H1 (cell line): ENCODE data around the gene TRIM65. TPM values are rescaled to one million over a fixed set of nuclear protein-coding genes. Genes with fewer than 3 reads are reported as not detected.

Experiments used
- BRCA1 ChIP-seq: IDR thresholded peaks from 2 replicates; pipeline ENCODE4 v1.6.1; 2012; ENCODE audit warnings: low read depth, low read length, improper control_type of control experiment
- CHD7 ChIP-seq: fragments of 300-600 bp; sonication (generic); IDR thresholded peaks from 2 replicates; pipeline ENCODE4 v1.7.1; 2012; ENCODE audit warnings: low read length, moderate library complexity, mild to moderate bottlenecking, inconsistent platforms; ENCODE audit not compliant: insufficient replicate concordance
- GTF2F1 ChIP-seq: IDR thresholded peaks from 2 replicates; pipeline ENCODE4 v1.6.1; 2012; ENCODE audit warnings: low read depth, low read length, improper control_type of control experiment, borderline replicate concordance
- HDAC2 ChIP-seq, 2 experiments: fragments of 300-600 bp in 1 of 2; sonication (generic) in 1 of 2; IDR thresholded peaks; 2 replicates each; pipeline ENCODE4 v1.6.1; 2011 to 2012; ENCODE audit warnings: low read depth in 2 of 2, low read length in 2 of 2, mild to moderate bottlenecking in 2 of 2, moderate library complexity in 2 of 2, borderline replicate concordance in 1 of 2, inconsistent platforms in 1 of 2
- JUND ChIP-seq: IDR thresholded peaks from 2 replicates; pipeline ENCODE4 v1.6.1; 2011; ENCODE audit warnings: mild to moderate bottlenecking, improper control_type of control experiment, low read length
- MAFK ChIP-seq: IDR thresholded peaks from 2 replicates; pipeline ENCODE4 v1.6.1; 2012; ENCODE audit warnings: low read depth, mild to moderate bottlenecking, improper control_type of control experiment, low read length
- MAX ChIP-seq: IDR thresholded peaks from 2 replicates; pipeline ENCODE4 v1.6.1; 2012; ENCODE audit warnings: inconsistent platforms
- SIN3A ChIP-seq, 2 experiments: IDR thresholded peaks in 1 of 2; conservative IDR thresholded peaks in 1 of 2; 2 replicates each; pipeline ENCODE4 v1.6.1; 2011 to 2012; ENCODE audit warnings: low read length in 2 of 2, improper control_type of control experiment in 1 of 2, low read depth in 1 of 2, mild to moderate bottlenecking in 1 of 2
- TCF12 ChIP-seq: IDR thresholded peaks from 2 replicates; pipeline ENCODE4 v1.6.1; 2011; ENCODE audit warnings: low read depth, mild to moderate bottlenecking, low read length
- polyA plus RNA-seq, 7 experiments: library from polyadenylated mRNA; depleted of rRNA in 3 of 7; stranded (reverse) in 5 of 7; unstranded in 2 of 7; fragments of >200 nt in 5 of 7; fragments of 200-250 nt in 2 of 7; gene quantifications; 1 replicate in 5 of 7; 2 replicates in 1 of 7; 4 replicates in 1 of 7; pipeline versions ENCODE4 v1.2.1 to v1.2.3, GENCODE V29; 2011 to 2013; ENCODE audit warnings: missing spikeins in 2 of 7, mixed read lengths in 2 of 7
- total RNA-seq: library from RNA; stranded (reverse); fragmentation: NEBNext Ultra II Directional; extraction: Animal tissue kit (Norgen Biotek cat#: 25700); gene quantifications from 2 replicates; pipeline ENCODE4 v1.2.1, GENCODE V29; 2021
- TF ChIP-seq, protein P1 (sequence below): IDR thresholded peaks from 2 replicates; pipeline ENCODE4 v1.6.1; 2012; ENCODE audit warnings: inconsistent platforms

Gene TRIM65
- total and polyA plus RNA-seq, 2 of the 8 experiments (the other 6 are each of a cell fraction or from before 2014, with no cell fraction given), result 21.2 to 48.6 TPM

- TF ChIP-seq CHD7, result no peak
- no peak for TF ChIP-seq GTF2F1
- no peak for TF ChIP-seq MAX
- TF ChIP-seq, protein P1, sequence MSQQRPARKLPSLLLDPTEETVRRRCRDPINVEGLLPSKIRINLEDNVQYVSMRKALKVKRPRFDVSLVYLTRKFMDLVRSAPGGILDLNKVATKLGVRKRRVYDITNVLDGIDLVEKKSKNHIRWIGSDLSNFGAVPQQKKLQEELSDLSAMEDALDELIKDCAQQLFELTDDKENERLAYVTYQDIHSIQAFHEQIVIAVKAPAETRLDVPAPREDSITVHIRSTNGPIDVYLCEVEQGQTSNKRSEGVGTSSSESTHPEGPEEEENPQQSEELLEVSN, result no peak
- TF ChIP-seq HDAC2 (IDR thresholded peaks at IDR 0.05; ENCODE audit: borderline replicate concordance in 1 of 2, low read depth in 2 of 2, low read length in 2 of 2), result no peak
- no peak for TF ChIP-seq JUND
- TF ChIP-seq MAFK, result no peak
- TF ChIP-seq BRCA1, result no peak
- TF ChIP-seq TCF12, result no peak
- TF ChIP-seq SIN3A (conservative IDR thresholded peaks at IDR 0.05 in 1 of 2, IDR thresholded peaks at IDR 0.05 in 1 of 2; ENCODE audit: low read depth in 1 of 2, low read length in 2 of 2), result no peak
These were observed 2.0 kb upstream of the TRIM65 start (continued) for GRCh38 chr17:75898791-75899190.
